ENCODE results near the gene MCF2L. TPM values are rescaled to one million over a fixed set of nuclear protein-coding genes. Genes with fewer than 3 reads are reported as not detected.

MCF2L gene
- total and polyA plus RNA-seq, 2 experiments from 2014 or later: 4.8 to 25.6 TPM

DNA sequence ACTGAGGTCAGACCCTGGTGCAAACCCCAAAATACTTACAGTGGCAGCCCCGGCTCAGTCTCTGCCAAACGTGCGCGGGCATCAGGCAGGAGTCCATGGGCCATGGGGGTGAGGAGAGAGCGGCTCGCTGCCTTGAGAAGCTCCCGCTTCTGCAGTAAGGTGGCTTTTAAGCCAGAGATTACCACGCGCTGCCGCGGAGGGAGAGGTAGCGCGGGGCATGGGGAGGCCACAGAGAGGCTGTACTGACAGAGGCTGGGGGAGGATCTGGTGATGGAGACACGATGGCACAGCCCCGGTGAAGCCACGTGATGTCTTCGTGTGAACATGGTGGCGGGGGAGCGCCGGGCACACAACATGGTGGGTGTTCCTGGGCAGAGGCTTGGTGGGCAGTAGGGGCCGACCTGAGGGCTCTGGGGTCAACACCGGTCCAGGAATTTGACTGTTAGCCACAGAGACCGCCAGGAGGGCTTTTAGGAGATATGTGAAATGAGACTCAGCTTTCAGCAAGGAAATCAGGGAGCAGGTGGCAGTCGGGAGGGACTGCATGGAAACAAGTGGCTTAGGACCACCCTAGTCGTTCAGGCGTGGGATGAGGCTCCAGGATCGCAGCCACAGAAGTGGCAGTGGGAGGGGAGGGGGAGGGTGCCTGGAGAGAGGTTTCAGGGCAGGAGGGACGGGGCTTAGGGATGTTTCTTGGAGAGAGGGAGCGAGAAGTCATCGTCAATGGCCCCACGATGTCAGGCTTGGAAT lies 24.1 kb downstream of the MCF2L start:
- ATAC-seq: no peak
- Histone ChIP-seq H3F3A (replicated peaks; ENCODE audit: low read depth) (no peaks in the 10 kb centered on the region), H3K4me3 (no peak overlapping the region), H3K27me3 (ENCODE audit: insufficient read depth) (no peaks in the 10 kb centered on the region), H3K4me2 (no peak overlapping the region), H3K9me2 (ENCODE audit: insufficient read depth) (no peaks in the 10 kb centered on the region), H3K27ac (ENCODE audit: low read depth) (no peak overlapping the region), H3K4me1 (ENCODE audit: insufficient read depth) (no peaks in the 10 kb centered on the region), H3K36me3 (ENCODE audit: insufficient read depth) (no peaks in the 10 kb centered on the region), H2AFZ (no peak overlapping the region), H4K20me1 (replicated peaks; ENCODE audit: insufficient read depth) (no peaks in the 10 kb centered on the region), H3K79me2 (replicated peaks; ENCODE audit: insufficient read depth) (no peaks in the 10 kb centered on the region)
- peaks cover 10% of the 10 kb centered on the region for H3K9me3 Mint-ChIP-seq
- peaks cover 20% of the 10 kb centered on the region for H3K27me3 Mint-ChIP-seq (ENCODE audit: insufficient read depth, low read depth, poor library complexity)
- peaks cover 11% of the 10 kb centered on the region for H3K36me3 Mint-ChIP-seq (ENCODE audit: low read depth)
- DNase-seq (ENCODE audit: low spot score): no peak
- H3K27ac Mint-ChIP-seq: no peak overlapping the region
- peaks cover 12% of the 10 kb centered on the region for H3K4me1 Mint-ChIP-seq
- H3K4me3 Mint-ChIP-seq: no peak overlapping the region
- TF ChIP-seq EZH2phosphoT487 (IDR thresholded peaks at IDR 0.05; ENCODE audit: unreplicated experiment) (no peak), CREB1 (CRISPR knock-in tag; IDR thresholded peaks at IDR 0.05; ENCODE audit: low read depth) (no peak), ZNF331 (CRISPR knock-in tag; IDR thresholded peaks at IDR 0.05; ENCODE audit: low read depth) (no peak), JUNB (IDR thresholded peaks at IDR 0.05; ENCODE audit: unreplicated experiment) (no peak), NANOG (IDR thresholded peaks at IDR 0.05; ENCODE audit: borderline replicate concordance) (no peak), ZNF114 (CRISPR knock-in tag; IDR thresholded peaks at IDR 0.05) (no peak), POLR2AphosphoS5 (IDR thresholded peaks at IDR 0.05; ENCODE audit: low read depth) (no peak), ZNF462 (CRISPR knock-in tag; IDR thresholded peaks at IDR 0.05) (no peak)
- TF ChIP-seq, protein P1, sequence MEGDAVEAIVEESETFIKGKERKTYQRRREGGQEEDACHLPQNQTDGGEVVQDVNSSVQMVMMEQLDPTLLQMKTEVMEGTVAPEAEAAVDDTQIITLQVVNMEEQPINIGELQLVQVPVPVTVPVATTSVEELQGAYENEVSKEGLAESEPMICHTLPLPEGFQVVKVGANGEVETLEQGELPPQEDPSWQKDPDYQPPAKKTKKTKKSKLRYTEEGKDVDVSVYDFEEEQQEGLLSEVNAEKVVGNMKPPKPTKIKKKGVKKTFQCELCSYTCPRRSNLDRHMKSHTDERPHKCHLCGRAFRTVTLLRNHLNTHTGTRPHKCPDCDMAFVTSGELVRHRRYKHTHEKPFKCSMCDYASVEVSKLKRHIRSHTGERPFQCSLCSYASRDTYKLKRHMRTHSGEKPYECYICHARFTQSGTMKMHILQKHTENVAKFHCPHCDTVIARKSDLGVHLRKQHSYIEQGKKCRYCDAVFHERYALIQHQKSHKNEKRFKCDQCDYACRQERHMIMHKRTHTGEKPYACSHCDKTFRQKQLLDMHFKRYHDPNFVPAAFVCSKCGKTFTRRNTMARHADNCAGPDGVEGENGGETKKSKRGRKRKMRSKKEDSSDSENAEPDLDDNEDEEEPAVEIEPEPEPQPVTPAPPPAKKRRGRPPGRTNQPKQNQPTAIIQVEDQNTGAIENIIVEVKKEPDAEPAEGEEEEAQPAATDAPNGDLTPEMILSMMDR (conservative IDR thresholded peaks at IDR 0.05; ENCODE audit: low read depth in 2 of 2): no peak
- TF ChIP-seq, protein P2, sequence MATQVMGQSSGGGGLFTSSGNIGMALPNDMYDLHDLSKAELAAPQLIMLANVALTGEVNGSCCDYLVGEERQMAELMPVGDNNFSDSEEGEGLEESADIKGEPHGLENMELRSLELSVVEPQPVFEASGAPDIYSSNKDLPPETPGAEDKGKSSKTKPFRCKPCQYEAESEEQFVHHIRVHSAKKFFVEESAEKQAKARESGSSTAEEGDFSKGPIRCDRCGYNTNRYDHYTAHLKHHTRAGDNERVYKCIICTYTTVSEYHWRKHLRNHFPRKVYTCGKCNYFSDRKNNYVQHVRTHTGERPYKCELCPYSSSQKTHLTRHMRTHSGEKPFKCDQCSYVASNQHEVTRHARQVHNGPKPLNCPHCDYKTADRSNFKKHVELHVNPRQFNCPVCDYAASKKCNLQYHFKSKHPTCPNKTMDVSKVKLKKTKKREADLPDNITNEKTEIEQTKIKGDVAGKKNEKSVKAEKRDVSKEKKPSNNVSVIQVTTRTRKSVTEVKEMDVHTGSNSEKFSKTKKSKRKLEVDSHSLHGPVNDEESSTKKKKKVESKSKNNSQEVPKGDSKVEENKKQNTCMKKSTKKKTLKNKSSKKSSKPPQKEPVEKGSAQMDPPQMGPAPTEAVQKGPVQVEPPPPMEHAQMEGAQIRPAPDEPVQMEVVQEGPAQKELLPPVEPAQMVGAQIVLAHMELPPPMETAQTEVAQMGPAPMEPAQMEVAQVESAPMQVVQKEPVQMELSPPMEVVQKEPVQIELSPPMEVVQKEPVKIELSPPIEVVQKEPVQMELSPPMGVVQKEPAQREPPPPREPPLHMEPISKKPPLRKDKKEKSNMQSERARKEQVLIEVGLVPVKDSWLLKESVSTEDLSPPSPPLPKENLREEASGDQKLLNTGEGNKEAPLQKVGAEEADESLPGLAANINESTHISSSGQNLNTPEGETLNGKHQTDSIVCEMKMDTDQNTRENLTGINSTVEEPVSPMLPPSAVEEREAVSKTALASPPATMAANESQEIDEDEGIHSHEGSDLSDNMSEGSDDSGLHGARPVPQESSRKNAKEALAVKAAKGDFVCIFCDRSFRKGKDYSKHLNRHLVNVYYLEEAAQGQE (IDR thresholded peaks at IDR 0.05; ENCODE audit: unreplicated experiment): no peak
- TF ChIP-seq, protein P3, sequence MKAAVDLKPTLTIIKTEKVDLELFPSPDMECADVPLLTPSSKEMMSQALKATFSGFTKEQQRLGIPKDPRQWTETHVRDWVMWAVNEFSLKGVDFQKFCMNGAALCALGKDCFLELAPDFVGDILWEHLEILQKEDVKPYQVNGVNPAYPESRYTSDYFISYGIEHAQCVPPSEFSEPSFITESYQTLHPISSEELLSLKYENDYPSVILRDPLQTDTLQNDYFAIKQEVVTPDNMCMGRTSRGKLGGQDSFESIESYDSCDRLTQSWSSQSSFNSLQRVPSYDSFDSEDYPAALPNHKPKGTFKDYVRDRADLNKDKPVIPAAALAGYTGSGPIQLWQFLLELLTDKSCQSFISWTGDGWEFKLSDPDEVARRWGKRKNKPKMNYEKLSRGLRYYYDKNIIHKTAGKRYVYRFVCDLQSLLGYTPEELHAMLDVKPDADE (IDR thresholded peaks at IDR 0.05): no peak
